Urothelium cell line (cell line): ENCODE data around the gene TENM4.

Experiments
- DNase-seq: peaks from one replicate; pipeline ENCODE4 v3.0.0; 2011; ENCODE audit warnings: low spot score, mixed read lengths
- FAIRE-seq: peaks from 2 replicates; lab custom pipeline; 2011; peaks lifted over from hg19 to GRCh38; lab: Jason Lieb, UNC

The TENM4 gene

DNA sequence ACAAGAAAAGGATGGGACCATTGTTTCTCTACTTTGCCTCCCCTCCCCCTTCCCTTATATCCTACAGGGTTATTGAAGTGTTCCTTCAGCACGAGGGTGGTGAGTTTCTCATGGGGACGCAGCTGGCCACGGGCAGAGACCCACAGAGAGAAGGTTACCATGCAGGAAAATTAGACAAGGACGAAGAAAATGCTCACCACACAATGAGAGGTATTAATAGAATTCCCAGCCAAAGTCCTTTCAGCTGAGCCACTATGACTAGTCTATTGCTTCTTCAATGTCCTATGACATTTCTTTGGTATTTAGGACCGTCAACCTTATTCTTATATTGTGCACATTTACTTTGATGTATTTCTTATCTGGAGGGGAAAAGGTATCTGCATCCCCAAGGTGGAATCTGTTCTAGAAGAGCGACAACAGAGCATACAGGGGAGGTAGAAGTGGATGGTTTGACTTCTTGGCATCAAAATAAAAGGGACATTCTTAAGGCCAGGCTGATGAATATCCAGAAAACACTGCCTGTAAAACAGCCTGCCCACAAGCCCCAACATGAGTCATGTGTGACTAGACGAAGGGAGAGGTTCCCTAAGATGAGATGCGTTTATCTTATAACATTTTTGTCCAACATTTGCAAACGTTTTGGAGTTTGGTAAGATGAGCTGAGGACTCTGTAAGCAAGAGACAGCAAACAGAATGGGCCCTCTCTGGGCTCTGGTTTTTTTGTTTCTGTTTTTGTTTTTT is 656.3 kb downstream of the TENM4 start:
- no peak for FAIRE-seq
- DNase-seq: no peak

DNA sequence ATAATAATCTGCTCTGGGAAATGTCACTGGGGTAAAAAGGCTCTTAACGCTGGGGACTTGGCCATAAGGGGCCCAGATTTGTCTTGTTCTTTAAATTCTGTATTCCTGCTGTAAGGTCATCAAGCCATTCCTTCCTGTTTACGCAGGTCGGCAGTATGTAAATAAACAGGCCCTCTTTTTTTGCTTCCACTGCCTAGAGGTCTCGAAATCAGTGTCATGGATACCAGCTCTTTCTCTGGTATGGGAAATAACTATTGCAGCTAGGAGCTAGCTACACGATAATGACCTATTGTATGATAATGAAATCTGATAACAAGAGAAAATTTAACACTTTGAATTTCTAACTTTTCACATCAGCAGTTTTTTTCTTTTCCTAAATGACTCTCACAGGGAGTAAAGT is 657.0 kb downstream of the TENM4 start:
- FAIRE-seq (no peak), DNase-seq (no peak)

DNA sequence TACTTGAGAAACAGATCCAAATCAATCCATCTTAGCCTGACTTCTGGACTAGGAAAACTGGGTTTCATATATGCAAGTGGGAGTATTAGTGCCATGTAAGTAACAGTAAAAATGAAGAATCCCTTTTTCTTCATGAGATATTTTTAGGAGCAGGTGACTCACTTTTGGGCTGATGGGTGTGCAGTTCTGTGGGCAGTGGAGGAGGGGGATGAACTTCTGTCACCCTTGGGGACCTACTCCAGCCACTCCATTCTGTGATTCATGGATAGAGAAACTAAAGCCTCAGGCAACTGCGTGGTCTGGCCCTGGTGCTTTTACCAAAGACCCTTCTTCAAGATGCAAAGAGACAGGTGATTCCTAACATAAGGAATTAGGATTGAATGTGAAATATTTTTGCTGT is 657.5 kb downstream of the TENM4 start:
- FAIRE-seq: no peak

DNA sequence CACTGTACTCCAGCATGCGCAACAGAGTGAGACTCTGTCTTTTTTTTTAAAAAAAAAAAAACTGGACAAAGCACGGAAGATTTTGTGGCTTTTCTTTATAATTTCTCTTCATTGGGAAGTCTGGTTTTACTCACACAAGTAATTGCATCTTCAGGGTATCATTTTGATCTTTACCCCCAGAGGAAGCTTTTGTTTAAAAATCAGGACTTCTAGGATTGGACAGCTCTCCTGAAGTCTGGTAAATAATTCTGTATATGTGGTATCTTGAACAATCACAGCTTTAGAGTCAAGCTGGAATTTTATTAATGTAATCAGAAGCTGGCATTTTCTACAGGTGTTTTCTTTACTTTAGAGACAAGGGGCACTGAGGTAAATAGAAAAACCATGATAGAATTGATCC is 658.1 kb downstream of the TENM4 start:
- DNase-seq (no peak), FAIRE-seq (no peak)

More for the DNA sequence above, 657.5 kb downstream of the TENM4 start:
- DNase-seq: no peak

DNA sequence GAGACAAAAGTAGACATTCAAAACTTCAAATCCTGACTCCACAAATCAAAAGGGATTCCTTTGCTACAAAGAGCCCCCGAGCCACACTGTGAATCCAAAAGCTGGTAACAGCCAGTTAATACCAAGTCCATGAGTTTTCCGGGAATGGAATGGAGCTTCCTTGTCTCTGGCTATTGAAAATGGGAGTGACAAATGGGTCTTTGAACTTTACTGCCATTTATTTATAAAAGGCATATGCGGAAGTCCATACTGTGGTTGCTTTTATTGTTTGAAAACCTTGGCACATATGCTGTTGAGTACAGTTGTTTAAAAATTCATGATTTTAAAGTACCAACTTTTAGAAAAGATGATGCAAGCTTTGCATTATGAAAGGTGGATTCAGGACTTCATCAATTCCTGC is 659.9 kb downstream of the TENM4 start:
- FAIRE-seq (no peak), DNase-seq (no peak)

DNA sequence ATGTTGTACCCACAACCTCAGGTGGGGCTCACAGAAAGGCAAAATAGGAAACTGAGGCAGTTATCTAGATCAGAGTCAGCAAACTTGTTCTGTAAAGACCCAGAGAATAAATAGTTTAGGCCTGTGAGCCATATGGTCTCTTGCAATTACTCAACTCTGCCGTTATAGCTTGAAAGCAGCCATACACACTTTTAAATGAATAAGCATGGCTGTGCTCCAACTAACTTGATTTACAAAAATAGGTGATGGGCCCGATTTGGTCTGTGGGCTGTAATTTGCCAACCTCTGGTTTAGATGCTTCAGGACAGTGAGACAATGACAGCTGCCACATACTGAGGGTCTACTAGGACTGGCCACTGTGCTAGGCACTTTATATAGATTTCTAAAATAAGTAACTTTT is 667.3 kb downstream of the TENM4 start:
- no peak for FAIRE-seq
- no peak for DNase-seq

DNA sequence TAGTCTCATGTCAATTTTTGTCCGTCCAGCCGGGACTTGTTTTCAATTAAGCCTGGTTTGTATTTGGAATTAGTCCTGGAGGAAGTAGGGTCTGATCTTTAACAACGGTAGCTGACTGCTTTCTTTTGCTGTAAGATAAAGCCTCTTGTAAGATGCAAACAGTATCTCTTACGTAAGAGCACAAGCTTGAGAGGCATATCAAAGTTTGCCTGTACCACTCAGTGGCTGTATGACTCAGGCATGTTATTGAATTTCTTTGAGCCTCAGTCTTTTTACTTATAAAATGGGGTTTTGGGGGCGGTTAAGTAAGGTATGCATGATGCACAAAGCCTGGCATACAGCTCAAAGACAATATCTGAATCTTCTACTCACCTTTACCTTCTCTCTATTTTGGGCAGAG is 667.8 kb downstream of the TENM4 start:
- FAIRE-seq: no peak
- DNase-seq: no peak

DNA sequence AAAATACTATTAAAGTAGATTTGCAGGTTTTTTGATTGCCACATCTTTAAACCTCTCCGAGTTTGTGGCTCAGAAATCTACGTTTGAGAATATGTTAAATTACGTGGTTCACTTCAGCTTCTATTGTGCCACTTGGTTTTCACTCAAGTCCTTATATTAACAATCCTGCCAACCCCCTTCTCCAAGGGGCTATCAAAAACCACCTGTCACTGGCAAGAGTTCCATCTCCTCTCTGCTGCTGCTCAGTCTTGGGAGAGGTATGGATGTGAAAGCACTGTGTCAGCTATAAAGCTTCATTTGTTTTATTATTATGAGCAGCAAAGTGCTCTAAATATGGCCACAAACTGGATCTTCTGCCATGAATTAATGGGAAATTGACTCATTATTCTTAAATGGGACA is 668.6 kb downstream of the TENM4 start:
- FAIRE-seq (no peak), DNase-seq (no peak)

DNA sequence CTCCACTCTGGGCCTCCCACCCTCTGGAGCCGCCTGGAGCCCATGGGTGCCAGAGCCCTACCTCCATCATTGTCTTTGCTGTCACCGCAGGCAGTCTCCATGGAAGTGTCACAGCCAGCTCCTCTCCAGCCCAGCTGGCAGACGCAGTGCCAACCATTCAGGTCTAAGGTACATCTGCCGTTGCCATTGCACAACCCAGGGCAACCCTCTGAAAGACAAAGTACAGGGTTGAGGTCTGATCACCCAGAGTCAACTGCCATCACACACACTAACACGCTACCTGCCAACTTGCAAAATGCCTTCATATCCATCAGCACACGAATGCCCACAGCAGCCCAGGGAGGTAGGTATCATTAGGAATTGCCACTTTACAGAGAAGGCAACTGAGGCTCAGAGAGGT is 669.9 kb downstream of the TENM4 start:
- no peak for DNase-seq
- FAIRE-seq: peak; percentile 61

DNA sequence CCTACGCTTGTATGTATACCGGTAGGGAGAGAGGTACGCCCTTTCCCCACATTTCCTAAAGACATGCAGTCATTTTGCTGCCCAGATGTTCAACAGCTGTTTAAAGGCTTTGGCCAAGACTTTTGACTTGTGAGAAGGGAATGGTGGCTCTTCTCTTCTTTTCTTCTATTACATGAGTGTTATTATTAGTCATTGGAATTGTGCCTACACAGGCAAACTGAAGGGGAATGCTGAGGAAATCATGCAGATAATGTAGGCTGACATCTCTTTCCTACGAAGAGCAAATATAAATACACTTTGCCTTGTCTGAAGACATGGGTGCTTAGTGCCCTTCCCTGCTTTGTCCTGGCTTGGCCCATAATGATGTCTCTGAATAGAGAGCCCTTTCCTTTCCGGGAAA is 671.9 kb downstream of the TENM4 start:
- DNase-seq: no peak
- FAIRE-seq: no peak

DNA sequence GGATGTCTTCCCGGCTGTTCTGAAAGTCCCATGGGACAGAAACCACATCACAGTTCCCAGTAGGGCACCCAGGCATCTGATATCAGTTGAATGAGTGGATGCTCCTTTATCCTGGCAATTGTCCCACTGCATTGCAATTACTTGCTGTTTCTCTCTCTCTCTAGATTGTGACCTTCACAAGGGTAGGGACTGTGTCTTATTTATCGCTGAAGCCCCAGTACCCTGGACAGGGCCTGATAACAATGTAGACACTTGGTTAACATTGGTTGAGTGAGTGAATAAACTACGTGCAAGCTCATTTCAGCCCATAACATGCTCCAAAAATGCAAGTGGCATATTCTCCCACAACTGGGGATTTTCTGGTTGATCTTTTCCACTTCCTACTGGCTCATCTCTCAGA is 672.5 kb downstream of the TENM4 start:
- FAIRE-seq: no peak

DNA sequence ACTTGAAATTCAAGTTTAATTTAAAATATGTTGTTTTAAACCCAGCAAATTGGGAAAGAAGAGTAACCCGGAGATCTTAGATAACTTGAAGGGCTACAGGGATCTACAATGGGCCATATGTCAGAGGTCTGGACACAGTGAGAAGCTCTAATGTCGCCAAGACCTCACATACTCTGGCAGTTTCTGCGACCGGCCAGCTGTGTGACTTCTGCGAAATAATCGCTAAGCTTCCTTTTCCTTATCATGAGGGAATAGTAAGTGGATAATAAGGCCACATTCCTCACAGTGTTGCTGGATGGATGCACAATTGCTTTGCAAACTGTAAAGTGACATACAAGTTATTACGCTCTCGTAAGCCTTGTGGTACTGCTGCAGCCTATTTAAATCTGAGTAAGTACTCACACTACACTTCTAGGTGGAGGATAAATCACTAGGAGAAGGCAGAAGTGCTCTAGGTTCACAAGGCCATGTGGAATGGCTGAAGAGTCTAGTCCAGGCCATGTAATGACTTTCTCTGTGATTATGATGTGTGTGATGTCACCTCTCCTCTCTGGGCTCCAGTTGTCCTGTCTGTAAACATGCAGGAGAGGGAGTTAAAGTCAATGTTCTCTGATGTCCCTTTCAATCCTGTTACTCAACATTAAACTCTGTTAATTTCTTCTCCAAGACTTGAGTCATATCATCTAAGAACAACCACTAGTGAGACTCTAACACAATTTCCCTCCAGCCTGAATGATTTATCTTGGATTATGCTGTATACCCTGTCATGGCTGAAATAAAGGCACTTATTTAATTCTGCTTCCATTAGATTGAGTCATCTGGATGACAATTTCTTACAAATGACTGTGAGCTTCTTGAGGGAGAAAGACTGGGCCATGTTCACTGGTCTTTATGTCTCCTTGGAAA is 673.5 kb downstream of the TENM4 start:
- DNase-seq: no peak
- FAIRE-seq: peak; percentile 30

More for the DNA sequence above, 672.5 kb downstream of the TENM4 start:
- no peak for DNase-seq

DNA sequence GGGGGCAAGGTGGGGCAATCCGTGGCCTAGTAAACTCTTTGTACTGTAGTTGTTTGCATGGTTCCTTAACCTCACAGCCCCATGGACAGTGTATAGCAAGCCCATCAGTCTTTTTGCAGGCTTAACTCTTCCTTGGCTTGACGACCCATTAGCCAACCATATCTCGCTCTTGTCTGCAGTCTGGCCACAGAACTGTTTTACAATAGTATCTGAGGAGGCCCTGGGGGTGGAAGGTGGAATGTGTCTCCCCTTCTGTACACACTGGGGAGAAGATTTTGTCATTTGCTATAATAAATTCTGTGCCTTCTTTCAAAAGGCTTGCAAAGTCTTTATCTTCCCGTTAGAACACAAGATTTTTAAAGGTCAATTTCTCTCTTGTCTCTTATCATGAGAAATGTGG is 675.9 kb downstream of the TENM4 start:
- DNase-seq: no peak
- FAIRE-seq: no peak

DNA sequence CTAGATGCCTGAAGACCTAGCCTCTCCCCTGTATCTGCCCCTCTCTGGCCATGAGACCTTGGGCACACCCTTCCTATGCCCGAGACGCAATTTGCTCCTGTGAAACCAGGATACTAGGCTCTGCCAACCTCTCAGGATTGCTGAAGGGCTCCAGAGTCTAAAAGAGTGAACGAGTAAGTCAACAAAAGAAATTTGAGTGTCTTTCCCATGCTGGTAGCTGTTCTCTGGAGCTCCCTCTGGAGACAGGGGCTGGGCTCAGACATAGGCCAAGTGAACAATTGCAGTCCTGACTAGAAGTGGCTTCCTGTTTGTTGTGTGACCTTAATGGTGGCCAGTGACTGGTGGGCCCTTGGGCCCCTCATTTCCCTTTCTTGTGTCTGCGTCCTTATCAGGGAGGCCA is 677.2 kb downstream of the TENM4 start:
- FAIRE-seq (no peak), DNase-seq (no peak)

DNA sequence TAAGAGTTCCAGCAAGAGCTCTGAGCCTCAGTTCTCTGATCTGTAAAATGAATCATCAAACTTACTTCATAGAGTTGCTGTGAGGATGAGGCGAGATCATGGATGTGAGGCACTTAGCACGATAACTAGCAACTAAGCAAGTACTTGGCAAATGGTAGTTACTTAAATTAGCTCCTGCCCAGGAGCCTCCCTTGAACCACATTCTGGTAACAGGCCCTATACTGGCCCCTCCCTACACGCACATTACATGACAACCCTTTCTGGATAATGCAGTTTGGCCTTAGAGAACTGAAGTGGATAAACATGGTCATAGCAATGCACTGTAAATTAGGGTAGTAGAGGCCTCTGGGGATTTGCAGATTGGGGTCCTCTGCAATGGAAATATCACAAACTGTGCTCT is 678.7 kb downstream of the TENM4 start:
- FAIRE-seq (no peak), DNase-seq (no peak)

DNA sequence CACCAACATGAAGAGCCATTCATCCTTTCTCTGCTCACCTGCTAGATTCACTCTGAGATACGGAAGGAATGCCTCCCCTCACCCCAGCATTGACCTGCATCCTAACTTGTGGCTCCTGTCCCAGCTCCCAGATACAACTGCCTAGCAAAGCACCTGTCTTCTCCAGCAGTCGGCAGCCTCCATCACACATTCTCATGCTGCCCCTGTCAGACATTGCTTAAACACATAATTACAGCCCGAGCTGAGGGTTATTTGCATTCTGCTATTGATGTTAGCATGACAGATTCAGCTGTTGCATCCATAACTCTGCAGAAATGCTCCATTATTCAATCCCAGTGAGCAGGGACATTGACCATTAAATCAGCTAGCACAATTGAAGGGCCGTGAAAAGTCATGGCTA is 681.8 kb downstream of the TENM4 start:
- no peak for FAIRE-seq
- DNase-seq: no peak

DNA sequence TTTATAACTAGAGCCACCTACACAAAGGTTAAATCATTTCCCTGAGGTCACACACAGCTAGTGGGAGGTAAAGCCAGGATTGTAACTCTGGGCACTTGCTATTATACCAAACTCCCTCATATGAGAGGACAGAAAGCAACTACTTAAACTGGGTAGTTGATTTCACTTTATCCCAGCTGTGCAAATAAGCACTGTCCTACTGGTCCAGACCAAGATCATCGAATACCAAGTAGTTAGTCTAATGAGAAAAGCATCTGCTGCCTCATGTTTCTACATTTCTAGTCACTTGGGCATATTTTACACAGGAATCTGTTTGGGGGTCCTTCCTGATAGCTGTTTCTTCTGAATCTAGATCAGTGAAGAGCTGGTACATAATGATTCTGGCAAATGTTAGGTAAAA is 687.5 kb downstream of the TENM4 start:
- DNase-seq (no peak), FAIRE-seq (no peak)

DNA sequence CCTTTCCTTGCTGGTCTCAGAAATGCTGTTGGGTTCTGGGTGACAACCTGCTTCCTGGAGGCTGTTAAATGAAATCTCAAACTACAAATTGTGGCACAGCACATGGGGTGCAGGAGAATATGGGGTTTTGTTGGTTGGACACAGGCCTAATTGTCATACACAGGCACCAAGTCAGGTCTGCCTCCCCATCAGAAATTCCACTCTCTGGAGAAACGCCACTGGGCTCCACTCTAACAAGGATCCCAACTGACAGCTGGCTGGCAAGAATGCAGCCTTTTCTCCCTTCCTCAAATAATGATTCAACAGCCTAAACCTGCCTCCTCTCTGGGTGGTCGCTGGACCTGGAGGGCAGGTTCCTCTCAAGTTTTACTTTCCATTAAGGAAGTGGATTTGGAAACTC is 688.3 kb downstream of the TENM4 start:
- FAIRE-seq (no peak), DNase-seq (no peak)

DNA sequence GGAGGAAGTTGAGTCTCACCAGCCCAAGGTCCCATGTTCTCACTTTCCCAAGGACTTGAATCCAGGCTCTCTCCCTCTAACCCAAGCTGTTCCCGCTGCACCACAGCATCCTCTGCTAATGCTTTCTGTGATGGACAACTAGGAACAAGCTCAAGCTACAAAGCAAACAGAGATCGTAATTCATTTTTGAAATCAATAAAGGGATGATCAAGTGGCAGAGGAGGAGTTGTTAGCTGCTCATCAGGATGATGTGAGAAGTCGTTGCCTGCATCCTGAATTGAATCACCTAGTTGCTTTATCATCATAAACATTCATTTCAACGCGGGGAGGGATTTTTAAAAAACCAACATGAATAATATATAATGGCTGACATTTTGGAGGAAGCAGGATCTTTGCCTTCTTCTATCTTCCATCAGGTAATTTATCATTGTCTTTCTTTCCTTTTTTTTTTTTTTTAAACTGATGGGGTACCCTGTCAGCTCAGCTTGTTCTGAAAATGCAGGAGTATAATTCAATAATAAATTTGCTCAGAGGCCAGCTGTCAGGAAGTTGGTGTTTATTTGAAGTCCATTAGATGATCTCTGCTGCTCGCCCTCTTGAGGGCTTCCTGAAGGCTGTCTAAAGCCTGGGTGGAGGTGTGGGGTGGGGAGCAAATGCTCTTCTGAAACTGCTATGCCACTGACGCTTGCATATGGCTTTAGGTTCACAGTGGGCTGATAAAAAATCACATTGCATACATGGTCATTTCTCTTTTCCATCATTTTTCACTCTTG is 691.7 kb downstream of the TENM4 start:
- DNase-seq (no peak), FAIRE-seq (no peak)

DNA sequence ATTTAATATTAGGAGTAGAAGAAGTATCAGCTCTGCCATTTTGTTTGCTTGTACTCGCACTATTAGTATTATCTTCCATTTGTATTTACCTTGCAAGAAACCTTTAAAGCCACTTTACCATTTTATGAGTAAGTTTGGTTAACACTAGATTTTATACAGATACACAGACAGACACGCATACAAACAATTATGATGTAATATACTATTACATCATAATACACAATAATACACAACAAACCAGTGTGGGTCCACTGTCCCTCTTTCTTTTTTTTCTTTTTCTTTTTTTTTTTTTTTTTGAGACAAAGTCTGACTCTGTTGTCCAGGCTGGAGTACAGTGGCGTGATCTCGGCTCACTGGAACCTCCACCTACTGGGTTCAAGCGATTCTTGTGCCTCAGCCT is 695.9 kb downstream of the TENM4 start:
- DNase-seq (no peak), FAIRE-seq (no peak)

DNA sequence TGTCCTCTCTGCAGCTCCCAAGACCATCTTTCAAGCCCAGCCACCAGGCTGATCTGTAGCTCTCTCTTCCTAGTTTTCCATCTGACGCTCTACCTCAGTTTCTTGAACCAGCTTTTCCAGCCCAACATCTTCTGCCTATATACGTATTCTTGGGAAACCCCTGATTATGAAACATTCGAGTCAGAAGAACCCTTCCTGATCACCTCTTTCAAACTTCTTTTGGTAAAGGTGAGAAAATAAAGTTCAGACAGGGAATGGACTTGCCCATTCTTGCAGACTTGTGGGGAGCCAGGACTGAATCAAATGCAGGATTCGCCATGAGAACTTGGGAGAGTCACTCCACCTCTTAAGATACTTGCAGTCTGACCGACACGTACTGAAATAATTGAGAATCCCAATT is 696.6 kb downstream of the TENM4 start:
- no peak for FAIRE-seq
- no peak for DNase-seq

DNA sequence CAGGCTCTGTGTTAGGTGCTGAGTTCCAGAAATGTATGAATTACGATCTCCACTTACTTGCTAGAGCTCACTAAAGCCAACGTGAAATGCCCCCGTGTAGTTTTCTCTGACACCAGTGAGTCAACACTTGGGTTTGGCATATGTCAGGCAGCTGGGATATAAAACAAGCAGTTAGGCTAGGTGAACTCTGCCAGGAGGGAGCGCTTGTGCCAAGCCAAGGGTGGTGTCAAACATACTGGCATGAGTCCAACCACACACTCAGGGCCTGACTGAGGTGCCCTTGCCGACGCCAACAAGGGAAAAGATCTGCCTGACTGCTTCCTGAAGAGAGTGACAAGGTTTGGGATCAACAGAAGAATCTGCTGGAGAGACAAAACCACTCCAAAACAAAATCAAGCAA is 698.4 kb downstream of the TENM4 start:
- DNase-seq: no peak

More for the DNA sequence above, 698.4 kb downstream of the TENM4 start:
- FAIRE-seq: no peak
